Gastrocnemius medialis (tissue), 4 donors: ENCODE data around the gene CHST5. TPM values are rescaled to one million over a fixed set of nuclear protein-coding genes. Genes with fewer than 3 reads are reported as not detected.

Experiments
- ATAC-seq, 2 donors: fragments of 150-250 bp; one replicate each; pipeline ENCODE4 v1.9.1; 2016
- DNase-seq, 2 donors: peaks; one replicate each; pipeline ENCODE4 v3.0.0-alpha.2; 2019
- H3K27ac ChIP-seq, 4 donors: fragments of 200-600 bp; sonication (generic); 1 replicate in 1 of 4; 2 replicates in 3 of 4; pipeline ENCODE4 v1.5.1; 2016 to 2018; ENCODE audit warnings: mild to moderate bottlenecking in 2 of 4, moderate library complexity in 1 of 4
- H3K27me3 ChIP-seq, 3 donors: fragments of 200-600 bp; sonication (generic) in 2 of 3; 1 replicate in 1 of 3; 2 replicates in 2 of 3; pipeline versions ENCODE4 v1.5.1 to v1.6.0; 2016 to 2019; ENCODE audit warnings: mild to moderate bottlenecking in 1 of 3, moderate library complexity in 1 of 3
- H3K36me3 ChIP-seq, 2 donors: fragments of 200-600 bp; sonication (generic) in 1 of 2; one replicate each; pipeline ENCODE4 v1.5.1; 2017 to 2018
- H3K4me1 ChIP-seq, 2 donors: fragments of 200-600 bp; sonication (generic) in 1 of 2; one replicate each; pipeline ENCODE4 v1.5.1; 2016 to 2017; ENCODE audit warnings: mild to moderate bottlenecking in 2 of 2
- H3K4me3 ChIP-seq, 4 donors: fragments of 200-600 bp; sonication (generic) in 3 of 4; 1 replicate in 1 of 4; 2 replicates in 3 of 4; pipeline ENCODE4 v1.5.1; 2016 to 2019; ENCODE audit warnings: mild to moderate bottlenecking in 2 of 4
- H3K9me3 ChIP-seq, 3 donors: fragments of 200-600 bp; sonication (generic) in 2 of 3; 1 replicate in 1 of 3; 2 replicates in 2 of 3; pipeline ENCODE4 v1.5.1; 2016 to 2019
- POLR2A ChIP-seq, 2 donors: fragments of 450-650 bp; IDR thresholded peaks; one replicate each; pipeline ENCODE4 v1.6.1; 2017; ENCODE audit warnings: antibody characterized with exemption in 2 of 2, mild to moderate bottlenecking in 2 of 2, moderate library complexity in 2 of 2
- in situ Hi-C, 4 donors: fragments of 200-750 bp; cut with MboI; loops; one replicate each; pipeline versions ENCODE4 v1.15.0 to v1.8.0; 2017; ENCODE audit warnings: low sequenced_read_pairs in 4 of 4
- intact Hi-C: fragments of 100-400 bp; cut with DNase I; formaldehyde crosslinking; loops from one replicate; pipeline ENCODE4 v1.15.1; 2023; ENCODE audit warnings: low total_unique reads
- total RNA-seq, 4 donors: library from RNA; depleted of rRNA; stranded (reverse); fragments of >200 nt; gene quantifications; one replicate each; pipeline versions ENCODE4 v1.1.0 to v1.2.3, GENCODE V29; 2016
- TF ChIP-seq, protein P1 (sequence below), 5 experiments: fragments of 450-650 bp in 3 of 5; fragments of 200-600 bp in 2 of 5; sonication (generic) in 2 of 5; IDR thresholded peaks in 4 of 5; conservative IDR thresholded peaks in 1 of 5; 1 replicate in 4 of 5; 2 replicates in 1 of 5; pipeline ENCODE4 v1.5.1; 2016 to 2019; ENCODE audit warnings: antibody characterized with exemption in 5 of 5, mild to moderate bottlenecking in 3 of 5, moderate library complexity in 3 of 5

The CHST5 gene
- total RNA-seq, 4 donors from 2014 or later: 0.12 TPM; not detected in 3

DNA sequence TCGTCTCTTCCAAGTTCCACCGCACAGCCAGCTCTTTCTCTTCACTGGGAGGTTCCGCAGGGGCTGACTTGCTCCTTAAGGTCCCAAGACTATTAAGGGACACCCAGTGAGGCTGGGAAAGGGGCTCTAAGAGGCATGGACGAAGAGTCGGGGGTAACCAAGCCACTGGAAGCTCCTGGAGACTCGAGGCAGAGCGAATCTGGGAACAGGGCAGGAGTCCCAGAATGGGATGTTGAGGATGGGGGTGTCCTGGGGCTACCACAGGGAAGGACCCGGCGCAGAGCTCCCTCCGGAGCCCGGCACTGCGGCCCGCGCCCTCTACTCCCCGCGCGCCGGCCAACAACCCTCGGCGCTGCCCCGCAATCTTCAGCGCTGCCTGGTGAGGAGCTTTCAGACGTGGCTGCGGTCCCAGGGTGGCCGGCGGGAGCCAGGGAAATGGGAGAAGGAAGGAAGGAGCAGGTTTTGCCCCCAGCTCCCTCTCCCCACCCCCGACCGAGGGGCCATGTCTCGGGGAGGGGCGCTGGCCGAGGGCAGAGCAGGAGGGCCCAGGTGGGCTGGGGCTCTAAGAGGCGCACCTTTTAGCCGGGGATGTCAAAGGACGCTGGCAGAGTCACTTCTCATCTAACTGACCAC, 581 bp downstream of the CHST5 start:
- TF ChIP-seq, protein P1, sequence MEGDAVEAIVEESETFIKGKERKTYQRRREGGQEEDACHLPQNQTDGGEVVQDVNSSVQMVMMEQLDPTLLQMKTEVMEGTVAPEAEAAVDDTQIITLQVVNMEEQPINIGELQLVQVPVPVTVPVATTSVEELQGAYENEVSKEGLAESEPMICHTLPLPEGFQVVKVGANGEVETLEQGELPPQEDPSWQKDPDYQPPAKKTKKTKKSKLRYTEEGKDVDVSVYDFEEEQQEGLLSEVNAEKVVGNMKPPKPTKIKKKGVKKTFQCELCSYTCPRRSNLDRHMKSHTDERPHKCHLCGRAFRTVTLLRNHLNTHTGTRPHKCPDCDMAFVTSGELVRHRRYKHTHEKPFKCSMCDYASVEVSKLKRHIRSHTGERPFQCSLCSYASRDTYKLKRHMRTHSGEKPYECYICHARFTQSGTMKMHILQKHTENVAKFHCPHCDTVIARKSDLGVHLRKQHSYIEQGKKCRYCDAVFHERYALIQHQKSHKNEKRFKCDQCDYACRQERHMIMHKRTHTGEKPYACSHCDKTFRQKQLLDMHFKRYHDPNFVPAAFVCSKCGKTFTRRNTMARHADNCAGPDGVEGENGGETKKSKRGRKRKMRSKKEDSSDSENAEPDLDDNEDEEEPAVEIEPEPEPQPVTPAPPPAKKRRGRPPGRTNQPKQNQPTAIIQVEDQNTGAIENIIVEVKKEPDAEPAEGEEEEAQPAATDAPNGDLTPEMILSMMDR (IDR thresholded peaks at IDR 0.05 in 4 of 5, conservative IDR thresholded peaks at IDR 0.05 in 1 of 5): no peak
- no peak for TF ChIP-seq POLR2A (IDR thresholded peaks at IDR 0.05)
- H3K27me3 ChIP-seq: no peaks in the 10 kb centered on the region
- H3K27ac ChIP-seq: no peak overlapping the region
- in situ Hi-C loops (no loop called here), intact Hi-C loops (no loop called here)
- no peak for ATAC-seq
- no peak for DNase-seq
- H3K4me1 ChIP-seq: no peaks in the 10 kb centered on the region
- H3K4me3 ChIP-seq: no peak overlapping the region
- no peaks in the 10 kb centered on the region for H3K36me3 ChIP-seq
- no peaks in the 10 kb centered on the region for H3K9me3 ChIP-seq

DNA sequence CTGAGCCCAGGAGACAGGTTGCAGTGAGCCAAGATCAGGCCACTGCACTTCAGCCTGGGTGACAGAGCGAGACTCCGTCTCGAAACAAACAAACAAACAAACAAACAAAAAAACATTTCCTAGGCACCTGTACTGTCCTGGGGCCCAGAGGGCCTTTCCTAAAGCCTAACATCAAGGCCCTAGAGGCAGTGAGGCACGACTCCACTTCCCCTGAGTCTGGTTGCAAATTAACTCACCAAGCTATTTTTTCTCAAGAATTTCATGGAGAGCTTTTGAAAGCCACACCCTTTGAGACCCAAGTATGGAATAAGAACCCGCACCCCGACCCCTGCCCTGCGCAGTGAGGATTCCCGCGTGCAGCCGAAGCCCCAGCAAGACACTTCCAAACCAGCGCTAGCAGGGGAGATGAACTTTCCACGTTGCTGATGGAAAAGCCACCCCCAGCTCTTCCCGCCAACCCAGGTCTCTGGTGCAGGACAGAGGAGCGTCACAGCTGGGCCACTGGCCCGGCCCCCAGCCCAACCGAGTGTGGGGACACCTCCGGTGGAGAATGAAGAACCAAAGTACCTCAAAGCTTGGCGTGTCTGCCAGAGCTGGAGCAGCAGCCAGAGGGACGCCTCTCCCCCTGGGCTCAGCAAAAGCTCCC, 1.2 kb downstream of the CHST5 start:
- Histone ChIP-seq H3K27ac (no peak overlapping the region), H3K36me3 (no peaks in the 10 kb centered on the region), H3K27me3 (no peaks in the 10 kb centered on the region), H3K4me1 (no peaks in the 10 kb centered on the region), H3K9me3 (no peaks in the 10 kb centered on the region), H3K4me3 (no peak overlapping the region)
- in situ Hi-C loops (no loop called here), intact Hi-C loops (no loop called here)
- ATAC-seq (no peak), DNase-seq (no peak)
- TF ChIP-seq POLR2A (IDR thresholded peaks at IDR 0.05): no peak
- TF ChIP-seq, protein P1 (IDR thresholded peaks at IDR 0.05 in 4 of 5, conservative IDR thresholded peaks at IDR 0.05 in 1 of 5): no peak

DNA sequence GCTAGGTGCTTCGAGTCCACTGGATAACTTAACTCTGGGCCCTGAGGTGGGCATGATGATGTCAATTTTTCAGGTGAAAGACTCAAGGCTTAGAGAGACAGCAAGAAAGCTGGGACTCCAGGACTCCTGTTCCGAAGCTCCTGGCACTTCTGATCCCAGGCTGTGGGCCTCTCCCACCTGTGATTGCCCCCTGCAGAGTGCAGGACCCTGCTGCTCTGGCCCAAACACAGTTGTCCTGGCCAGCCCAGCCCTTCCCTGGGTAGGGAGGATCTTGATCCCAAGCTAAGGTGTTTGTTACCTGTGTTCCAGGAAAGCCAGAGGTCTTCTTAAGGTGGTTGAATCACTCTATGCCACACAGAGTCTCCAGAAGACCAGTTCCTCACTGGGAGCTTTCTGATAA, 3.1 kb downstream of the CHST5 start:
- H3K4me3 ChIP-seq: no peak overlapping the region
- H3K9me3 ChIP-seq: no peaks in the 10 kb centered on the region
- H3K27ac ChIP-seq: no peak overlapping the region
- no peak for ATAC-seq
- in situ Hi-C loops: no loop called here
- DNase-seq: no peak
- no peaks in the 10 kb centered on the region for H3K27me3 ChIP-seq
- no peaks in the 10 kb centered on the region for H3K36me3 ChIP-seq
- intact Hi-C loops: no loop called here
- H3K4me1 ChIP-seq: no peaks in the 10 kb centered on the region
- TF ChIP-seq POLR2A (IDR thresholded peaks at IDR 0.05): no peak
- TF ChIP-seq, protein P1 (IDR thresholded peaks at IDR 0.05 in 4 of 5, conservative IDR thresholded peaks at IDR 0.05 in 1 of 5): no peak

DNA sequence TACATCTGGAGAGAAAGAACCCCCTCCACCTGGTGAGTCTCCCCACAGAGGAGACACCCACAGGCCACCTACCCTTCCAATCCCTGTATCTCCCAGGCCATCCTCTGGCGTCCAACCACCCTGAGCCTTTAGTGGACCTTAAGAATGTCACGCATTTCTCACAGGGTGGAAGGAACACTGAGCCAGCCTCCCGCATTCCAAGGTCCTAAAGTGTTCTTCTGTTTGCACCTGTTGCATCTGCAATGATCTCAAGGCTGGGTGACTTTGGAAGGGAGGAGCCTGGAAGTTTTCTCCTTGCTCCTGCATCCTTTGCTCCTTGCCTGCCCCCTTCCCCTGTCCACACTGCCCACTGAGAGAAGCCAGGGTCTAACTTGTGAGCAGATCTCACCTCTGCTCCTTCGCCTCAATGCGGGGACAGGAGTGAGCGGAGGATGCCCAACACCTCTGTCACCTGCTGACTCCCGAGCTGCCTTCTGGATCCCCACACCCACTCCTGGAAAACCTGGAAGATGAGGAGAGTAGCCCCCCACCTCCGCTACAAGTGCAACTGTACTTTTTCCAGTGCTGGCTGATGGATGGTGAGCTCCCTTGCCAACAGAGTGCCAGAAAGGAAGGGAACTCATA, 3.7 kb downstream of the CHST5 start:
- Histone ChIP-seq H3K9me3 (no peaks in the 10 kb centered on the region), H3K4me3 (no peak overlapping the region), H3K36me3 (no peaks in the 10 kb centered on the region), H3K27ac (no peak overlapping the region), H3K4me1 (no peaks in the 10 kb centered on the region), H3K27me3 (no peaks in the 10 kb centered on the region)
- no peak for TF ChIP-seq POLR2A (IDR thresholded peaks at IDR 0.05)
- TF ChIP-seq, protein P1 (IDR thresholded peaks at IDR 0.05 in 4 of 5, conservative IDR thresholded peaks at IDR 0.05 in 1 of 5): no peak
- intact Hi-C loops: no loop called here
- DNase-seq (no peak), ATAC-seq (no peak)
- in situ Hi-C loops: no loop called here
